ENCODE results near the gene SPAG16.

- no peak for TF ChIP-seq POLR2AphosphoS5 (IDR thresholded peaks at IDR 0.05; ENCODE audit: low read depth, low read length)
- no peak for TF ChIP-seq POLR2A (IDR thresholded peaks at IDR 0.05; ENCODE audit: low read depth, low read length)
Observed at GRCh38 chr2:213317929-213318328, 33.7 kb downstream of the SPAG16 start.
